ENCODE data around the gene EPN1. TPM values are rescaled to one million over a fixed set of nuclear protein-coding genes. Genes with fewer than 3 reads are reported as not detected.

Gene EPN1
- total and polyA plus RNA-seq, 2 of the 13 experiments (the other 11 are each of a cell fraction or from before 2014, with no cell fraction given), result 28.9 to 31.7 TPM

DNA sequence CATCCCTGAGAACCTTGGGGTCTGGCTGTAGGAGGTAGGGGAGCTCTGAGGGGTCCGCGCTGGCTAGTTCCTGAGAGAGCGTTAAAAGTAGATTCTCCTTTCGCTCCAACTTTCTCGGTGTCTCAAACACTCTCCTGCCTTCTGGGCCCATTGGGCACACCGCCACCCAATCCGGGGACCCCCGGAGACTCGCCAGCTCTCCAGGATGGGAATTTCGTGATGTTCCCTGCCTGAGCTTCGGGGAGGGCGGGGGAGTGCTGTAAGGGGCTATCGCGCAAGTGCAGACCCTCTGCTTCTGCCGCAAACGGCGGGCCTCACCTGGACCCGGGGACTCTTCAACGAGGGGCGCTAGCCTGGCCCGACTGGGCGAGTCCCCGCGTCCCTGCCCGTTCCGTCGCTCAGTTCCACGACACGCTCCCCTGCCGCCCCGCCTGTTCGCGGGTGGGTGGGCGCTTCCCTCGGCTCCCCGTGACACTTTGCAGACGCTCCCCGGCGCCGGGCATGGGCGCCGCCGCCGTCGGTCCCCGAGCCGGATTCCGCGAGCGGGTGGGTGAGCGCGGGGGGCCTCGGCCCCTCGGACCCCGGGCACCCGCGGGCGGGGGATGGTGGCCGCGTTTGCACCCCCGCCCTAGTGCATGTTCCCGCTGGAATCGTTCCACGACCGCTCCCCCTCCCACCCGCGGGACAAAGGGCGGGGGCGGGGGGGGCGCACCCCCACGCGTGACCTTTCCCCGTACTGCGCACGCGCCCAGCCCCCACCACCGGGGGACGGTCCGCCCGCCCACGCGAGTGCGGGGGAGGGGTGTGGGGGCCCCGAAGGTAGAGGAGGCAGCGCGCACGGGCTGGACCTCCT, 27.1 kb upstream of the EPN1 start, which contains the start of gene CCDC106 (continued):
- TF ChIP-seq ZNF747 (CRISPR knock-in tag; IDR thresholded peaks at IDR 0.05; ENCODE audit: borderline replicate concordance) (peak; percentile 88; the same call in 1 of the 2 replicates), SALL1 (CRISPR knock-in tag; IDR thresholded peaks at IDR 0.05) (peak; percentile 75), NFIC (IDR thresholded peaks at IDR 0.05; ENCODE audit: low read length) (no peak), IKZF5 (CRISPR knock-in tag; IDR thresholded peaks at IDR 0.05) (peak; percentile 71; the same call in 1 of the 2 replicates), ZEB1 (IDR thresholded peaks at IDR 0.05; ENCODE audit: insufficient replicate concordance, low read depth) (peak; percentile 55), ZNF225 (CRISPR knock-in tag; IDR thresholded peaks at IDR 0.05) (peak; percentile 28; the same call in 1 of the 2 replicates), ZNF414 (CRISPR knock-in tag; IDR thresholded peaks at IDR 0.05) (no peak), CEBPG (CRISPR knock-in tag; IDR thresholded peaks at IDR 0.05) (no peak), SKIL (CRISPR knock-in tag; IDR thresholded peaks at IDR 0.05; ENCODE audit: borderline replicate concordance) (peak; percentile 7; the same call in 1 of the 2 replicates), ZNF446 (CRISPR knock-in tag; IDR thresholded peaks at IDR 0.05) (peak; percentile 33; the same call in 1 of the 2 replicates), KDM3A (CRISPR knock-in tag; IDR thresholded peaks at IDR 0.05; ENCODE audit: low read depth) (0 out of 2 replicates have a peak, but pooled peaks have one; percentile 58), TARDBP (CRISPR knock-in tag; IDR thresholded peaks at IDR 0.05) (peak; percentile 60; the same call in 1 of the 2 replicates), RXRA (CRISPR knock-in tag; IDR thresholded peaks at IDR 0.05) (peak; percentile 38; the same call in 1 of the 2 replicates), ZNF501 (CRISPR knock-in tag; IDR thresholded peaks at IDR 0.05) (no peak), MLLT10 (CRISPR knock-in tag; IDR thresholded peaks at IDR 0.05) (no peak), KLF11 (CRISPR knock-in tag; IDR thresholded peaks at IDR 0.05) (0 out of 2 replicates have a peak, but pooled peaks have one; percentile 58), RARG (CRISPR knock-in tag; IDR thresholded peaks at IDR 0.05; ENCODE audit: low read depth) (no peak), ZSCAN20 (CRISPR knock-in tag; IDR thresholded peaks at IDR 0.05; ENCODE audit: borderline replicate concordance) (0 out of 2 replicates have a peak, but pooled peaks have one; percentile 30), ZNF761 (CRISPR knock-in tag; conservative IDR thresholded peaks at IDR 0.05) (no peak), SUZ12 (IDR thresholded peaks at IDR 0.05; ENCODE audit: low read depth, low read length) (no peak), RNF2 (conservative IDR thresholded peaks at IDR 0.05; ENCODE audit: low read depth) (no peak), FOSL1 (CRISPR knock-in tag; IDR thresholded peaks at IDR 0.05; ENCODE audit: borderline replicate concordance) (no peak), MIXL1 (CRISPR knock-in tag; IDR thresholded peaks at IDR 0.05) (0 out of 2 replicates have a peak, but pooled peaks have one; percentile 12), ZNF776 (CRISPR knock-in tag; IDR thresholded peaks at IDR 0.05) (peak; percentile 60; the same call in 1 of the 2 replicates), DMAP1 (CRISPR knock-in tag; IDR thresholded peaks at IDR 0.05) (peak; percentile 61; the same call in 1 of the 2 replicates)
- TF ChIP-seq, protein P1, sequence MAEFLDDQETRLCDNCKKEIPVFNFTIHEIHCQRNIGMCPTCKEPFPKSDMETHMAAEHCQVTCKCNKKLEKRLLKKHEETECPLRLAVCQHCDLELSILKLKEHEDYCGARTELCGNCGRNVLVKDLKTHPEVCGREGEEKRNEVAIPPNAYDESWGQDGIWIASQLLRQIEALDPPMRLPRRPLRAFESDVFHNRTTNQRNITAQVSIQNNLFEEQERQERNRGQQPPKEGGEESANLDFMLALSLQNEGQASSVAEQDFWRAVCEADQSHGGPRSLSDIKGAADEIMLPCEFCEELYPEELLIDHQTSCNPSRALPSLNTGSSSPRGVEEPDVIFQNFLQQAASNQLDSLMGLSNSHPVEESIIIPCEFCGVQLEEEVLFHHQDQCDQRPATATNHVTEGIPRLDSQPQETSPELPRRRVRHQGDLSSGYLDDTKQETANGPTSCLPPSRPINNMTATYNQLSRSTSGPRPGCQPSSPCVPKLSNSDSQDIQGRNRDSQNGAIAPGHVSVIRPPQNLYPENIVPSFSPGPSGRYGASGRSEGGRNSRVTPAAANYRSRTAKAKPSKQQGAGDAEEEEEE (CRISPR knock-in tag; IDR thresholded peaks at IDR 0.05; ENCODE audit: borderline replicate concordance), result 0 out of 2 replicates have a peak, but pooled peaks have one; percentile 69
